HG02970 (cell line): Measurements from ENCODE around the gene POLR2C.

Experiments
- ATAC-seq: cut with Tn5 transposase; IDR thresholded peaks from one replicate; pipeline ENCODE4 v1.9.1; 2021; ENCODE audit warnings: mild to moderate bottlenecking, moderate library complexity, moderate number of reproducible peaks; ENCODE audit not compliant: unreplicated experiment, low FRiP score

The POLR2C gene

DNA sequence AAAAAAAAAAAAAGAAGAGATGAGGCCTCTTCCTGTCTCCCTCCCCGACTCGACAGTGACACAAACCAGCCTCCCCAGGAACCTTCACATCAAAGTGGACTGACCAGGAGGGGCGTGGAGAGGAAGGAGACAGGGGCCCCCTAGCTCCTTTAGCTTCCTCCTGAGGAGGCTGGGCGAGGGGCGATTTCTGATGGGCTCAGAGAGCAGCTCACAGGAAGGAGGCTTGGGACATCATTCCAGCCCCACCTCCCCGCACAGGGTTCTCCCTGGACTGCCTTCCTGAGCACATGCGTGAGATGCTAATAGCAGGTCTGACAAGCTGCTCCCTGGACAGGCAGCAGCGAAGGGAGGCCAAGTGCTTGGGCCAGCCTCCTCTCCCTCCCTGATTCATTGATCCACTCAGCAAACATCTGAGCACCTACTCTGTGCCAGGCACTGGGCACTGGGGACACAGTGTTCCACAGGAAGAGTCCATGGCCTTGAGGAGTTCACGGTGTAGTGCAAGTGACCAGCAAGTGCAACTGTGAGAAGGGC is 38.2 kb downstream of the POLR2C start:
- no peak for ATAC-seq

DNA sequence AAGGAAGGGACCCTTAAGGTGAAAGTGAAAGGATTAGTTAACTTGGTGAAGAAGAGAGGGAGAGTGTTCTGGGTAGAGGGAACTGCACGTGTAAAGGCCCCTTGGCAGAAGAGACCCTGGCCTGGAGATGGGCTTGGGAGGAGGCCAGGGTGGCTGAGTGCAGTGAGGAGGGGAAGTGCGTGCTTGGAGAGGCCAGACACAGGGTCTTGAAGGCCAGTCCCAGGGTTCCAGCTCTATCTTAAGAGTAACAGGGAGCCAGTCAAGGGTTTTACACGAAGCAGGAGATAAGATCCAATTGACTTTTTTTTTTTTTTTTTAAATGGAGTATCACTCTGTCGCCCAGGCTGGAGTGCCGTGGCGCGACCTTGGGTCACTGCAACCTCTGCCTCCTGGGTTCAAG is 39.0 kb downstream of the POLR2C start:
- no peak for ATAC-seq

DNA sequence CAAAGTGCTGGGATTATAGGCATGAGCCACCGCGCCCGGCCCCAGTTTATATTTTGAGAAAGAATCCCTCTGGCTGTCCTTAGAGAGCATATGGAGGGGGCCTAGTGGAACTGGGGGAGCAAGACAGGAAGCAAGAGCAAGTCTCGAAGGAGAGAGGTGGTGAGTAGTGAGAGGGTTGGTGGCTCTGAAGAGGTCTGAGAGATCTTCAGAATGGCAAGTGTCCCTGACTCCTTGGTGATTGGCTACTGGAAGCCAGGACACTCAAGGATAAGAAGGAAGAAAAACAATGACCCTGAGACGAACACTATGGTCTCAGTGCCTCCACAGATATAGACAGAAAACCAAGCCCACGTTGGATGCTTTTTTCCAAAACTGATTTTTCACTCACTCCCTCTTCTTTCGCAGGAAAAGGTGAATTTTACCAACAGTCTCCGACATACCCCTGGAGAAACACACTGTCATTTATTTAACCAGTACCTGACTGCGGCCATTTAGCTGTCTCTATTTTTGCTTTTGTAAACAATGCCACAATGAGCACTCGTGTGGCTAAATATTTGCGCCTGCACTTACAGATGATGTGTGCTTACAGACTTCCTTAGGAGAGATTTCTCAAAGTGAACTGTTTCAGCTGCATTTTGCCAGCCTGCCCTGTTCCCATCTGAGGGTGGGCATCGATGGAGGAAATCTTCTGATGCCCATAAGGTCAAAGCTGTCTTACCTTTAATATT is 39.7 kb downstream of the POLR2C start:
- ATAC-seq: no peak

DNA sequence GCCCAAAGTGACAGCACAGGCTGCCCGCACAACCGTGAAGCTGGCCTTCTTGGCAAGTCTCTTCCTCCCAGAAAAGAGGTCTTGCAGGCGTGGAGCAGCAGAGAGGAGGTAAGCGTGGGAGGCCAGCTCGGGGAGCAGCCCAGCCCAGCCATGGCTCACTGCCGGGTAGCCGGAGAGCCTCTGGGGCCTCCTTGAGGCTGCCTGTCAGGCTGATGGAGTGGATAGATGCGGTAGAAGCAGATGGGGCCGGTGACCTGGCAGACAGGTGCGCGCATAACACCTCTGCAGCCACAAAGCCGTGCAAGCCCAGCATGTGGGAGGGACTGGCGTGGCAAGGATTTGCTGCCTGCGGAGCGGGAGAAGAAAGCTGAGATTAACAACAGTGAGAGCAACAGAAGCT is 40.9 kb downstream of the POLR2C start:
- no peak for ATAC-seq

DNA sequence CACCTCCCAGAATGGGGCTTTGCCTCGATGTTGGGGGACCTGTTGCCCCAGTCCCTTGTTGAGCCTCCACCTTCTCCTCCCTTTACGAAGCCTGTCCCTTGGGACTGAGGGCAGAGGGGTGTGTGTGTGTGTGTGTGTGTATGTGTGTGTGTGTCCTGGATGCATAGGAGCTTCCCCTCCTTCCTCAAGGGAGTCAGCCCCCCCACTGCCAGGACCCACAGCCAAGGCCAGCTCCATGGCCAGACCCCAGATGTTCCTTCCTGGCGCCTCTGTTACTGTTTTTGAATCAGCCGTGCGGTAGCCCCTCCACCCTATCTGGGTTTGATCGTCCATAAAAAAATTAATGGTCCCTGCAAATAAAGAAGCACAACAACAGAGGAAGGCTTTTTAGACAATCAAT is 41.5 kb downstream of the POLR2C start:
- ATAC-seq: no peak

DNA sequence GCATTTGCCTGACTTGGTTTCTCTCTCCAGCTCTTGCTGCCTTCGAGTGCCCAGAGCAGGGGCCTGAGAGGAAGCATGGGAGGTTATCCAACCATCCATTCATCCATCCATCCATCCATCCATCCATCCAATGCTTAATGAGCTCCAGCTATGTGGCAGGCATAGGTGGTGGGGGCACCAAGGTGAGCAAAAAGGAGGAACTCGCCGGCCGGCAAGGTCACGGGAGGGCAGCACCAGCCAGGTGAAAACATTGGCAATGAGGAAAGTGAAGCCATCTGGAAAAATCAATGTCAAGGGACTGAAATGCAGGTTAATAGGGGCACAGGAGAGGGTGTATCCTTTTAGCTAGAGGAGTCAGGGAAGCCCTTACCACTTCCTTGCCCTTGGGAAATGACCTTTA is 42.0 kb downstream of the POLR2C start:
- ATAC-seq: no peak

DNA sequence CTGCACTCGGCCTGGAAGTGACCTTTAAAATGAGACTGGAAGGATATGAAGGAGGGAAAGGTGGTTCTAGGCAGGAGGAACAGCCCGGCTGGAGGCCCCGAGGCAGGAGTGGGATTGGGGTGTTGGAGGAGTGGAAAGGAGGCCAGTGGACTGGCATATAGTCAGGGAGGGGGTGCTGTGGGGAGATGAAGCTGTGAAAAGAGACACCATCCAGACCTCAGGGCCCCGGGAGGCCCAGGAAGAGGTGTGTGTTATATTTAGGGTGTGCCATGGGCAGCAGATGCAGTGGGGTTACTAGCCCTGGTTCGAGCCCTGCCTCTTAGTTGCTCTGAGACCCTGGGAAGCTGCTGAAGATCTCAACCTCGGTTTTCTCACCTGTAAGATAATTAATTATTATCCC is 42.7 kb downstream of the POLR2C start:
- ATAC-seq: no peak

DNA sequence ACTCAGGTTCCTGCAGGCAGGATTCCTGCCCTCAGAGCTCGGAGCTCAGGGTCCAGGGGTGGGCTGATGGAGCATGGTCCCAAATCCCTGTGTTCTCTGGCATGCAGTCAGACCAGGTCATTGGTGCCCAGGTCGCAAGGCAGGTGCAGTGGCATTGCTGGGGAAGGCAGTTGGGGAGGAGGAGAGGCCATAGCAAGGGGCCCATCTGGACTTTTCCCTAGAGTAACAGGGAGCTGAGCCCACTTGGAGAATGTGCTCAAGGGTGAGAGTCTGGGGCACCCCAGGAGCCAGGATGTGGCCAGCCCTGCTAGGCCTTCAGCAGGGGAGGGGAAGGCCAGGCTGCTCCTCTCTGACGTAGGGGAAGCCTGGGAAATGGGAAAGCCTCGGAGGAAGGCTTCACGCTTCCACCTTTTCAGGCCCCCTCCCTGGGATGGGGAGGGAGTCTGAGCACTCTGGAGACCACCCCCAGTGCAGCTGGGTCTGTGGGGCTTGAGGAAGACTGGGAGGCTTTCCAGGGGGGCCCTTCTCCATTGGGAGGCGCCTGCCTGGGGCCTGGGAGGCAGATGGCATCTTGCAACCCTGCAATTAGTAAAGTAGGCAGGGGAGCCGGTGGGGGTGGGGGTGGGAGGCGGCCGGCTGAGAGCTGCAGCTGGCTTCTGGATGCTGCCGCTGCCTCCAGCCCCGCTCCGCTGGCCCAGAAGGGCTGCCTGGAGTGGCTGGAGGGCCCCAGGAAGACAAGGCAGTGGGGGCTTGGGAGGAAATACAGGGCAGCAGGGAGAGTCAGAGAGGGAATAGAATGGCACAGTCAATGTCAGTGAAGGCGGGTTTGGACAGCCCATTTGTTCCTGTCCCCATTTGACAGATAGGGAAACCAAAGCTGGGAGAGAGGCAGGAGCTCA is 44.9 kb downstream of the POLR2C start:
- ATAC-seq: no peak

DNA sequence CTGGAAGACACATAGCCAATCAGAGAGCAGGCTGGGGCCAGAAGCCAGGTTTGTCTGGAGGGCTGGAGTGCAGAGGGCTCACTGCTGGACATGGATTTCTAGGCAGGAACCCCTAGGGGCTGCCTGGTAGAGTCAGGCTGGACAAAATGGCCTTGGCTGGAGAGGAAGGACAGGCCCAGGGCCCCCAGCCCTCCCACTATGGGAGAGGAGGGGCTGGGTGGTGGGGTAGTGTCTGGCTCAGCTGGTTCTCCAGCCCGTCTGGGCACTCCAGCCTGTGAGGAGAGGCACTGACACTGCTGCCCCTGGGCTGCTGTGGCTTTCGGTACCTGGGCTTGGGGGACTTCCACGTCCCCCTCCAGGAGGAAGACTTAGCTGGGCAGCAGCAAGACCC is 45.6 kb downstream of the POLR2C start:
- ATAC-seq: no peak

DNA sequence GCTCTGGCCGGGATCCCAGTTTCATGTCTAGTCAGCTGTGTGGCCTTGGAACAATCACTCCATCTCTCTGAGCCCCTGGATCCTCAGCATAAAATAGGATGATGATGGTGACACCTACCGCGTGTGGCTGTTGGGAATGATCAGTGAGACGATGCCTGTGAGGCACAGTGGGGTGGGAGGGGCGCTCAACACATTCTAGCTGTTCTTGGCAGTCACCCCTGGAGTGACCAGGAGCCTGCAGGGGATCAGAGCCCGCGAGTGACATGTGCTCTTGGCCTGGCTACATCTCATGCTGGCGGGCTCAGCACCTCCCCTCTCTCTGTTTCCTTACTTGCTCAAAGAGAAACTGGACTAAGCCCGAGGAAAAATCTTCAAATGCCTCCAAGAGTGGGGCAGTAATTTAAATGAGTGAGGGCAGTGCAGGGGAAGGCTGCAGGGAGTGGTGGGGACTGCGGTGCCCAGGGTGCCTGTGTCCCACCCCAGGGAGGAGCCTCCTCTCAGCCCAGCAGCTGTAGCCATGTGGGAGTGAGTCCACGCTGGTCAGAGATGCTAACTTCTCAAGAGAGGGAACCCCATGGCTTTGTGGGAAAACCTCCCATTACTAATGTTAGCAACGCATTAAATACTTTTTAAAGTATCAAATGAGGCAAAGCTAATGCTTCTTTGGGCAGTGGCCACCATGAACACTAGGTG is 46.9 kb downstream of the POLR2C start:
- ATAC-seq: no peak

DNA sequence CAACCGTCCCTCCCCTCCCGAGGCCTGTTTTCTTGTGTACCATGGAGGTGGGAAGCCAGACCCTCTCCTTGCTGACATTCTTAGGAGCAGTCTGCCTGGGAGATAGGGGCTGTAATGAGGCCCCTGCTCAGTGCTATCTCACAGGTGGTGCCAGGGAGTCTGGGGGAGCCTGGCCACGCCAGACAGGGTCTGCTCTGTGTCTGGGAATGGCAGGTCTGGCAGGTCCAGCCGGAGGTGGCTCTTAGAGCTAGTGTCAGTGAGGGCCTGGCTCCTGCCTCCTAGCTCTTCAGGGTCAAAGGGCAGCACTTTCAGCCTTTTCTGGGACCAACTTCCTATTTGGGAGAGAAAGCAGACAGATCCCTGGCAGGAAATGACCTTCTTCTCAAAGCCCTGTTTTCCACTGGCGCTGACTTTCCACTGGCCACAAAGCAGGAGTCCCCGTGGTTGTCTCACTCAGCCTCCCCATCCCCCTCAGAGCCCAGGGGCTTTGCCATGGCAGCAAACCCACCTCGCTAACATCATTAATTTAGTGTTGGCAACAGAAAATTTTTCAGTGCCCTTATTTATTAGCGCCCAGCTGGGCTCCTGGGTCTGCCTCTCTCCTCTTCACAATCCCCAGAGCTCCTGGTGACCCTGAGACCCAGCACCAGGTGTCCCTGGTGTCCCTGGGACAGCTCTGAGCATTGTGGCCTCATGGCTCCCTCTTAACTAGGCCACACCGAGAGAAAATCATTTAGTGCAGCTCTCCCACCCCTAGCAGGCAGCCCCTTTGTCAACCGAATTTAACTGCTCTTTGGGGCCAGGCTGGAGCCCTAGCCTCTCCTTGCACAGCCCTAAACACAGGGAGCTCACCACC is 47.8 kb downstream of the POLR2C start:
- no peak for ATAC-seq

DNA sequence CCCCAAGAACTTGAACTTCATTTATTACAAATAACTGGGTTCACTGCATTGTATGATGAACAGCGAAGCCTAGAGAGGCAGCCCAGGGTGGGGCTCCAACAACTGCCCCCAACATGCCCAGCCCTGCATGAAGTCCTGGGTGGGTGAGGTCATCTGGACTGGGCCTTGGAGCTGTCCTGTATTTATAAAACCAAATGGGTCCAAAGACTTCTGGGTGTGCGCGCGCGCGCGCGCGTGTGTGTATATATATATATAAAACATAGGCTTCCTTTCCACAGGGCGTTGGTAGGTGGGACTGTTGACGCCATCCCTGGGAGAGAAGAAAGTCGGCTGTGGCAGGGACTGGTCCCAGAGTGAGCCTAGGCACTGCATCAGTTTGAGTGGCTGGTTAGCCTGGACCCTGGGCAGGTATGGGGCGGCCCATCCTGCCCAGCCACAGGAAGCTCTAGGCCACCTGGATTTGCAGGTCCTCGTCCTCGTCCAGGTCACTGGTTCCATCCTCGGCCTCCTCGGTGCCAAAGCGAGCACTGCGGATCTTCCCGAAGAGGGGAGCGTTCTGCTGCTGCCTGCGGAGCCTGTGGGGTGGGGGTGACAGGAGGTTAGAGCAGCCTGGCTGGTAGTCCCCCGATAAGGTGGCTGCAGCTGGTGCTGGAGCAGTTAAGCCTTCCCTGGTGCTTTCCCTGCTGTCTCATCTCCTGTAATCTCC is 50.0 kb downstream of the POLR2C start:
- no peak for ATAC-seq

DNA sequence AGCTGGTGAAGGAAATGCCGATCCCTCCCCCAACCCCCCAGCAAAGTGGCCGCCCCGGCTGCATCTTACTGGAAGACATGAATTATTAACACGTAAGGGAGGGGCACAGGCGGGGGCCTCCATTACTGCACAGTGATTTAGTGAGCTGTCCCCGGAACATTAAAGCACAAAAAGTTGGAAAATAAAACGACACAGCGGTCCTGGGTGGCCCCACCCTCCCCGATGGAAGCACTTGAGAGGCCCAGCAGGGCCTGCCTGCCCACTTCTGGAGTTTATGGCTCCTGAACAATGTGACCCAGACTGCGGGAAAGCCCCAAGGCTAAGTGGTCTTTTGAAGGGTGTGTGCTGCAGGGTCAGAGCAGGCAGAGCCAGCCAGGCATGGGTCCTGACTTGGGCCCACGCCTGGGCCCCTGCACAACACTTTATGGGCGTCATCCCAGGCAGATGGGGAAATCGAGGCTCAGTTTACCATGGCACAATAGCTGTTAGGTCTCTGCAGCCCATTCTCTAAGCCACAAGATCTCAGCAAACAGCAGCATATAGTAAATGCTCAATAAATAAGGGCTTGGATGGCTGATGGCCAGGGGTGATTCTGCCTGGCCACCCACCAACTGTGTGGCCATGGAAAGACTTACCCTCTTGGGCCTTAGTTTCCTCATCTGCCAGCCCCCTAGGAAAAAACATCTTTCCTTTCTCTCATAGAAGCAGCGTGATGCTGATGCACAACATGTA is 51.1 kb downstream of the POLR2C start:
- no peak for ATAC-seq

DNA sequence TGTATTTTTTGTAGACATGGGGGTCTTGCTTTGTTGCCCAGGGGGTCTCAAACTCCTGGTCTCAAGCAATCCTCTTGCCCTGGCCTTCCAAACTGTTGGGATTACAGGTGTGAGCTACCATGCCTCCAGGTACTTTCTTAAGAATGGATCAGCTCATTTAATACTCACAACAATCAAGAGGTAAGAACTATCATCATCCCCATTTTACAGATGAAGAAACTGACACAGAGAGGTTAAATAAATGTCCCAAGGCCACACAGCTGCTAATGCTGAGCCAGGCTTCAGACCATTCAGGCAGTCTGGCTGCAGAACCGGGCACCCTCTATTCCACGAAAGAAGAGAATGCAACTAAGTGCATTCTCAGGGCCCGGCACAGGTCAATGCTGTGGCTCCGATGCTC is 51.9 kb downstream of the POLR2C start:
- no peak for ATAC-seq

DNA sequence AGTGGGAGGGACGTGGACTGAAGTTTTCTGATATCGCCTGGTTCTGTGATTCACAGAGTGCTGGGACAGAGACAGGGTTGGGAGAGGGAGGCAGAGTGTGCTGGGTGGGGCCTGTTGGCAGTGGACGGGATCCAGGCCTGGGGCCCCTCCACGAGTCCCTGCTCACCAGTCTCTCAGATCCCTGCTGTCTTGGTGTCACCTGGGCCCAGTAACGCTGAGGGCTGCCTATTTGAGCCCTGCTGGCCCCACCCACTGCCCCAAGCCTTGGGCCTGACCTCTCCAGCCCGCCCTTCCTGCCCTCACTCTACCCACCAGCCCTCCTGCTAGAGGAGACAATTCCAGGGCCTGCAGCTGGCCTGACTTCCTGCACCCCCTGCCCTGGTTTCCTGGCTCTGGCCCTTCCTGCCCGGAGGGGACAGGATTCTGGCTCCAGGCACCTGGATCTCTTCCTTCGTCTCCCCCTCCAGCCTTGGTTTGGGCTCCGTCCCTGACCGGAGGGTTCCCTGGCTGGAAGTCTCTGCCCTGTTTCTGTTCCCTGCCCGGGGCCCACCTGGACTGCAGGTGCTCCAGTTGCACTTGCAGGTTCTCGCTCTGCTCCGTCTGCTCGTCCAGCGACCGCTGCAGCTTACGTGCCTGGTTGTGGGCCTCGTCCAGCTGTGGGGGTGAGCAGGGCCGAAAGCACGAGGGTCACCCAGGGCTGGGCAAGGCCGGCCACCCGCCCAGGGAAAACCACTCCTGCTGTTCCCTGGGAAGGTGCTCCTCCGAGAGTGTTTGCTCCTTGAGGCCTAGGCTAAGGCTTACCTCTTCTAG is 52.5 kb downstream of the POLR2C start:
- ATAC-seq: no peak

DNA sequence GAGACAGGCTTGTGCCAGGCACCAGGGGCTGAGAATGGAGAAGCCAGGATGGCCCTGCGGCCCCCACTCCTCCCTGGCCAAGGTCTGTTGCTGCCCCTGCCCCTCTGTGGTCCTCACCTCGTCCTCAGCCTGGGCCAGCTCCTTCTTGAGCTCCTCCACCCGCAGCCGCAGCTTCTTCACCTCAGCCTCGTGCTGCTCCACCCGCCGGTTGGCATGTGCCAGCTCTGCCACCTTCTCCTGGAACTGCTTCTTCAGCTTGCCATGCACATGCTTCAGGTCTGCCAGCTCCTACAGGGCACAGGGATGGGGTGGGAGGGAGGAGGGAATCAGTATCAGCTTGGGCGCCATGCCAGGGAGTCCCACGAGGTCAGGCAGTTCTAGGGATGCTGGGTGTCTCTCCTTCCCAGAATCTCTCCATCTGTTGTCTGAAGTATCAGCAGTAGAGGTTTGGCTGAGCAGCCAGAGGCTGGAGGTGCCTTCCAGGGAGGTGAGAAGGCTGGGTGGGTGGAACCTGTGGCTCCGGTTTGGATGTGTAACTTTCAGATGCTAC is 53.8 kb downstream of the POLR2C start:
- ATAC-seq: no peak

DNA sequence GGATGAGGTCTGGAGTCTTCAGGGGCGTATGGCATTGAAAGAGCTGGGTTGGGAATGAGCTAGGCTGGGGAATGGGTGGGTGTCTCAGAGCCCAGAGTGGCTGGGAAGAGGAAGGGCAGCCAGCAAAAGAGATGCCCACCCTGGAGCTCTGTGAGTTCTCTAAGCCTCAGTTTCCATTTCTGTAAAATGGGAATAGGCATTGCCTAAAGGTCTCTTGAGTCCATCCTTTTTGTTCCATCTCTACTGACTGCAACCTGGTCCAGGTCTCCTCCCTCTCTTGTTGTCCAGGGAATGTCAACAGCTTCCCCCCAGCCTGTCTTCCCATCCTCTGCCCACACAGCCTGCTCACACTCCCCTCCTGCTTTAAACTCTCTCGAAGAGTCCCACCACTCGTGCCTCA is 54.3 kb downstream of the POLR2C start:
- no peak for ATAC-seq
